GM18498 (cell line): Measurements from ENCODE around the gene TJP3.
"Not testable (repeated sequence)": the region's sequence is repeated elsewhere in the genome, so short reads cannot be mapped to it uniquely, and the experiment has no call there.

ENCODE experiments used
- ATAC-seq: cut with Tn5 transposase; IDR thresholded peaks from one replicate; pipeline ENCODE4 v1.9.1; 2021; ENCODE audit warnings: mild to moderate bottlenecking, moderate library complexity; ENCODE audit not compliant: unreplicated experiment

Gene TJP3

GRCh38 chr19:3708207-3708931 is at the start of gene TJP3:
Gene TJP3 (plus strand): TSS chr19:3708384. CDS start chr19:3728433, 20,049 bp downstream.
- no peak for ATAC-seq

- ATAC-seq: no peak
Measured at GRCh38 chr19:3658870-3659745, 49.1 kb upstream of the TJP3 start.

GRCh38 chr19:3659746-3660112 is 48.5 kb upstream of the TJP3 start:
- no peak for ATAC-seq

GRCh38 chr19:3660493-3661219 is 47.5 kb upstream of the TJP3 start:
- ATAC-seq: no peak

- ATAC-seq: no peak
Measured at GRCh38 chr19:3661284-3662238, 46.6 kb upstream of the TJP3 start.

- no peak for ATAC-seq
Measured at GRCh38 chr19:3663838-3664237, 44.3 kb upstream of the TJP3 start.

GRCh38 chr19:3664879-3665642 is 43.1 kb upstream of the TJP3 start:
- no peak for ATAC-seq

GRCh38 chr19:3665681-3666544 is 42.3 kb upstream of the TJP3 start:
- ATAC-seq: no peak

GRCh38 chr19:3666545-3666856 is 41.7 kb upstream of the TJP3 start:
- not testable (repeated sequence) for ATAC-seq

GRCh38 chr19:3667037-3667638 is 41.0 kb upstream of the TJP3 start:
- no peak for ATAC-seq

- ATAC-seq: no peak
Measured at GRCh38 chr19:3667766-3668165, 40.4 kb upstream of the TJP3 start.

GRCh38 chr19:3668331-3669081 is 39.7 kb upstream of the TJP3 start:
- no peak for ATAC-seq

- ATAC-seq: no peak
Measured at GRCh38 chr19:3669082-3669946, 38.9 kb upstream of the TJP3 start.

- no peak for ATAC-seq
Measured at GRCh38 chr19:3669947-3670795, 38.0 kb upstream of the TJP3 start.

GRCh38 chr19:3670796-3671679 is 37.1 kb upstream of the TJP3 start:
- ATAC-seq: peak; percentile 44
